GM10248 (cell line): ENCODE results near the gene TBC1D5.

ENCODE experiments used
- CTCF ChIA-PET: fragments of 300-600 bp; sonication (Branson Sonifier 250); formaldehyde crosslinking; extraction: SDS; loops from one replicate; lab custom pipeline; 2021; ENCODE audit warnings: antibody characterized with exemption; lab: Yijun Ruan, JAX
- POLR2A ChIA-PET: fragments of 350-650 bp; sonication (Branson Sonifier 250); formaldehyde crosslinking; extraction: SDS; loops from one replicate; lab custom pipeline; 2020; ENCODE audit warnings: antibody characterized with exemption; lab: Yijun Ruan, JAX
- DNase-seq: peaks from one replicate; pipeline ENCODE4 v3.0.0; 2012; ENCODE audit errors: extremely low spot score
- TF ChIP-seq, protein P1 (sequence below): IDR thresholded peaks from 2 replicates; pipeline ENCODE4 v1.5.1; 2012; ENCODE audit warnings: mild to moderate bottlenecking, low read depth; ENCODE audit errors: extremely low read depth, missing control alignments, control extremely low read depth

The TBC1D5 gene

DNA sequence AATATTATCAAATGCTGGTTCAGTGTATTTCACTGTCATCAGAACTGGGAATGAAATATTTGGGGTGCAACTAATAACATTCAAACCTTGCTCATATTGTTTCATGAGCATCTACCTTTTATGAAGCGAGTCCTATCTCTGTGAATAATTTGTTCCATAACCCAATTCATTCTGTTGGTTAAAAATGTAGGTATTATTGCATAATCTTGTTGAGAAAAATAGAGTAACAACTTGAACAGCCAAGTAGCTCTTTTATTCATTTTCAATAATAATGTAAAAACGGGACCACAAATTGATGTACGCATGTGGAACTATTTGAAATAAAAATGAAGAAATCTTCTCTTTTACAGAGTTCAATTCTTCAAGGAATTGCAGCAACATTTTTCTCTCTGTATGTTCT lies 30.1 kb upstream of the TBC1D5 start:
- CTCF ChIA-PET, result interaction anchor here (1.1 to 2.2 kb wide), 3 partner anchors 10 to 68 kb away, joined by 3 to 9 read pairs (median 8); no protein-coding TSS in a partner anchor
- DNase-seq, result no peak
- POLR2A ChIA-PET, result no interaction called here
- TF ChIP-seq, protein P1, sequence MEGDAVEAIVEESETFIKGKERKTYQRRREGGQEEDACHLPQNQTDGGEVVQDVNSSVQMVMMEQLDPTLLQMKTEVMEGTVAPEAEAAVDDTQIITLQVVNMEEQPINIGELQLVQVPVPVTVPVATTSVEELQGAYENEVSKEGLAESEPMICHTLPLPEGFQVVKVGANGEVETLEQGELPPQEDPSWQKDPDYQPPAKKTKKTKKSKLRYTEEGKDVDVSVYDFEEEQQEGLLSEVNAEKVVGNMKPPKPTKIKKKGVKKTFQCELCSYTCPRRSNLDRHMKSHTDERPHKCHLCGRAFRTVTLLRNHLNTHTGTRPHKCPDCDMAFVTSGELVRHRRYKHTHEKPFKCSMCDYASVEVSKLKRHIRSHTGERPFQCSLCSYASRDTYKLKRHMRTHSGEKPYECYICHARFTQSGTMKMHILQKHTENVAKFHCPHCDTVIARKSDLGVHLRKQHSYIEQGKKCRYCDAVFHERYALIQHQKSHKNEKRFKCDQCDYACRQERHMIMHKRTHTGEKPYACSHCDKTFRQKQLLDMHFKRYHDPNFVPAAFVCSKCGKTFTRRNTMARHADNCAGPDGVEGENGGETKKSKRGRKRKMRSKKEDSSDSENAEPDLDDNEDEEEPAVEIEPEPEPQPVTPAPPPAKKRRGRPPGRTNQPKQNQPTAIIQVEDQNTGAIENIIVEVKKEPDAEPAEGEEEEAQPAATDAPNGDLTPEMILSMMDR, result no peak

DNA sequence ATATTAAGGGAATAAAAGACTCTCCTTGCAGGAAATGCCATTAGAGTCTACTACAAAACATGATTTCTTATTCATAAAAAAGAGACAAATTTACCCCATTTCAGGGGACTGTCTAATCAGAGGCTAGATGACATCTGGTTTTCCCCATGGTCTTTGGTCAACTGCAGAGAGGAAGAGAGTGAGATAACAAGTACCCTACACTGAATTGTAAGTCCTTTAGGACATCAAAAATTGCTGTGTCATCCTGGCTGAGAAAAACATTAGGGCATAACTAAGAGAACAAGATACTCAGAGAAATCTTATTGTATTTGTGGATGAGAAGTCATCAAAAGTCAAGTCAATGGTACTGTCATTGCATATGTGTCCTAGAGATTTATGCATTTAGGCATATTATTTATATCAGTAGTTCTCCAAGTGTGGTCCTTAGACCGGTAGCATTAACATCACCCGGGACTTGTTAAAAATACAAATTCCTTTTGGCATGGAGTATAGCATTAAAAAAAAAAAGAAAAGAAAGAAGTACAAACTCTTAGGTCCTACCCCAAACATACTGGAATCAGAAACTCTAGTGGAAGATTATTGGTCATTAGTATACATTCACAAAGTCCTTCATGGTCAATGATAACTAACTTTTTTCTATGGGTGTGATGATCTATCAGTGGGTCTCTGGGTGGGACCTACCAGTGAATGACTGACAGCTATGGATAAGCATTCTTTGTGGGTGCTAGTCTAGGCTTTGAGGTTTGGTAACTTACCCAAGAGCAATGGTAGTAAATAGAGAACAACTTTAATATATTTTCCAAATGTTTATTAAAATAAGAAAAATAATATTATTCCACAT lies 29.0 kb upstream of the TBC1D5 start:
- POLR2A ChIA-PET, result no interaction called here
- DNase-seq, result no peak

DNA sequence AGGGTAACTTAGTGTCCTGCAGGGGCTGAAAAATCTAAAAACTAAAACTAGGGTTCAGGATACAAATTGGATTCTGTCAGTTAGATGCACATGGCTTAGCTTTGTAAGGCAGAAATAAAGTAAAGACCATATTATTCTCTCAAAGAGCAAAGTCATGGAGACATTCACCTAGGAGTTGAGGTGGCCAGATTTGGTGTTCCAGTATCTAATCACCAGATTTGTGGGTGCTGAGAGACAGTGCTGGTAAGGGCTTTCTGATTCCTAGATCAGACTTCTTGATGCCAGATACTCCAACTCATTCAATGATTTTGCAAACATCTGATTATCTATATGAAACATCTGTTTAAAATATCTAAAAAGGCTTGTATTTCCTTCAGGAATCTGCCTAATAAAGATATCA lies 28.3 kb upstream of the TBC1D5 start:
- ChIA-PET POLR2A (no interaction called here), CTCF (no interaction called here)
- DNase-seq, result no peak
- TF ChIP-seq, protein P1, result no peak

More for the DNA sequence above, 29.0 kb upstream of the TBC1D5 start:
- TF ChIP-seq, protein P1, result no peak
- CTCF ChIA-PET, result interaction anchor here (1.1 kb wide), 1 partner anchor 9 kb away, joined by 3 read pairs; no protein-coding TSS in a partner anchor

DNA sequence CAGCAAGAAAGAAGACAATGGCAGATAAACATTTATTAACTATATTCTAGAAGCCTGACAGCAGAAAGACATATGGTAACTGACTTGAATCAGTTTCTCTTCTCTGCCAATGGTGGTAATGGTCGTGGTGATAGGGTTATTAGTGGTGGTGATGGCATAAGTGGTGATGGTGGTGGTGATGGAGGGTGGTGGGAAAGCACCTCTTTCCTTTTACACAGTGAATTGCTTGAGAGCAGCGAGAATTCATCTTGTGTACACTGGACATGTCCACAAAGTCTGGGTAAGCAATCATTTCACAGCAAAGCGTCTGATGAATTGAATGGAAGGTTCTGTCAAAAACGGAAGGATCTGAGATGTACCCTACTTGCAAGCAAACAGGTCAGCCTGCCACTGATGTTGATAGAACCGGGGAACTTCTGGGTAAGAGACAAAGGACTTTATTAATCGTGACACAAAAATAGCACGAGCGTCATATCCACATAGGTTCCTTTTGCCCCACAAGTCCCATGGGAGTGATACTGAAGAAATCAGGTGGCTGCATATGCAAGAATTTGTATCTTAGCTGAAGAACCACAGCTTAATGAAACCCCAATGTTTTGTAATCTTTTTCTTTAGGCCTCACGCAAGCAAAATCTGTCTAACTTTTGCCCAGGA lies 23.5 kb upstream of the TBC1D5 start:
- peak; percentile 34 for DNase-seq
- CTCF ChIA-PET, result no interaction called here
- POLR2A ChIA-PET, result no interaction called here
- TF ChIP-seq, protein P1, result no peak

DNA sequence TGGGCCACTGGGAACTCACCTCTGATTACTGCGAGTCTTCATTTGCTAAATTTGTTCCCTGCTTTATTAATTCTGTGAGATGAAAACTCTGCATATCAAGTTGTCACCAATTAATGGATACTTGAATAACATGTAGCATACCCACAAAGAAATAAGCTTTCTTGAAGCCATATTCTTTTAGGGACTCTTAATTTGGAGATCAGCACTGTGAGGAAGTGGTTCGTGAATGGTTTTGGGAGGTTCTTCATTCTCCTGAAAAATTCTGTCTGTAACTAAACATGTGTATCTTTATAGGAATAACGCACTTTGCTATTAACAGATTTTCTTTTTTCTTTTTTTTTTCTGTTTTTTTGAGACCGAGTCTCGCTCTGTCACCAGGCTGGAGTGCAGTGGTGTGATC lies 19.1 kb upstream of the TBC1D5 start:
- CTCF ChIA-PET, result interaction anchor here (1.4 to 1.5 kb wide), 2 partner anchors 11 to 16 kb away, joined by 3 to 4 read pairs; no protein-coding TSS in a partner anchor
- TF ChIP-seq, protein P1, result no peak
- no peak for DNase-seq
- POLR2A ChIA-PET, result no interaction called here

DNA sequence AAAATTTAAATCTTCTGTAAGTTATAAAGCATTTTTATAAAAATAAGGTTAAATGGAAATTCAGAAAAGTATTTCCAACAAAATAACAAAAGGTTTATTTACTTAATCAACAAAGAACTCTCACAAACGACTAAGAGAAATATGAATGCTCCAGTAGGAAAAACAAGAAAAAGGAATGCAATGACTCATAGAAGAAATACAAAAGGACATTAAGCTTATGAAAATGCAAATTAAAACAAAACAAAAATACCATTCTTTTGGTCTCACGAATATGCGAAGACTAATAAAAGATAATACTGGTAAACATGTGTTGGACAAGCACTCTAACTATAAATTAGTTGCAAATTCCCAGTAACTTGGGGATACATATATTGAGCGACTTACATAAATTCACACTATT lies 17.5 kb upstream of the TBC1D5 start:
- ChIA-PET CTCF (no interaction called here), POLR2A (no interaction called here)
- DNase-seq, result no peak
- TF ChIP-seq, protein P1, result no peak
